Suprapubic skin (tissue), 4 donors: ENCODE results near the gene DPP9.

ENCODE experiments used
- CTCF ChIP-seq, 2 donors: fragments of 200-600 bp in 1 of 2; fragments of 450-650 bp in 1 of 2; sonication (generic) in 1 of 2; IDR thresholded peaks; one replicate each; pipeline ENCODE4 v1.5.1; 2016 to 2019; ENCODE audit warnings: antibody characterized with exemption in 2 of 2, mild to moderate bottlenecking in 1 of 2, moderate library complexity in 1 of 2
- EP300 ChIP-seq: sonication (generic); formaldehyde crosslinking; IDR thresholded peaks from one replicate; pipeline ENCODE4 v1.6.1; 2017; ENCODE audit warnings: antibody characterized with exemption
- POLR2A ChIP-seq, 2 donors: fragments of 450-650 bp; IDR thresholded peaks; one replicate each; pipeline ENCODE4 v1.6.1; 2017; ENCODE audit warnings: antibody characterized with exemption in 2 of 2, mild to moderate bottlenecking in 2 of 2, moderate library complexity in 2 of 2
- POLR2AphosphoS5 ChIP-seq, 3 donors: sonication (generic); formaldehyde crosslinking; IDR thresholded peaks; one replicate each; pipeline ENCODE4 v1.6.1; 2017; ENCODE audit warnings: antibody characterized with exemption in 3 of 3

- TF ChIP-seq POLR2A (IDR thresholded peaks at IDR 0.05) (no peak), CTCF (IDR thresholded peaks at IDR 0.05) (no peak), EP300 (no peak), POLR2AphosphoS5 (IDR thresholded peaks at IDR 0.05) (no peak)
Observed at GRCh38 chr19:4662020-4662695, 61.5 kb downstream of the DPP9 start.
